ENCODE measurements around the gene PAX1.
A peak's percentile ranks its signal among the peaks of the same experiment; 100 is the strongest.

PAX1 gene

GRCh38 chr20:21703717-21704407 is 1.6 kb upstream of the PAX1 start:
- DNase-seq: no peak

GRCh38 chr20:21704408-21705385 is 767 bp upstream of the PAX1 start:
- DNase-seq: no peak

GRCh38 chr20:21706261-21707195 is 1.1 kb downstream of the PAX1 start:
- DNase-seq: no peak

- no peak for DNase-seq
Measured at GRCh38 chr20:21707267-21707666, 1.8 kb downstream of the PAX1 start.

- no peak for DNase-seq
Measured at GRCh38 chr20:21707999-21708737, 2.7 kb downstream of the PAX1 start.

- no peak for DNase-seq
Measured at GRCh38 chr20:21708738-21709534, 3.5 kb downstream of the PAX1 start.

GRCh38 chr20:21709535-21709904 is 4.1 kb downstream of the PAX1 start:
- DNase-seq: no peak

GRCh38 chr20:21710341-21710740 is 4.9 kb downstream of the PAX1 start:
- DNase-seq: no peak

- DNase-seq: no peak
Measured at GRCh38 chr20:21710863-21711431, 5.5 kb downstream of the PAX1 start.

GRCh38 chr20:21712443-21713059 is 7.1 kb downstream of the PAX1 start:
- DNase-seq: no peak

GRCh38 chr20:21713470-21713869 is 8.0 kb downstream of the PAX1 start:
- DNase-seq: no peak

GRCh38 chr20:21713901-21714296 is 8.4 kb downstream of the PAX1 start:
- no peak for DNase-seq

- no peak for DNase-seq
Measured at GRCh38 chr20:21714297-21715192, 9.1 kb downstream of the PAX1 start.

- no peak for DNase-seq
Measured at GRCh38 chr20:21715193-21715881, 9.9 kb downstream of the PAX1 start.

- peak; percentile 6 for DNase-seq
Measured at GRCh38 chr20:21719592-21720214, 14.2 kb downstream of the PAX1 start.

GRCh38 chr20:21725892-21726291 is 20.4 kb downstream of the PAX1 start:
- no peak for DNase-seq

- no peak for DNase-seq
Measured at GRCh38 chr20:21729316-21729715, 23.9 kb downstream of the PAX1 start.

- DNase-seq: no peak
Measured at GRCh38 chr20:21739161-21739560, 33.7 kb downstream of the PAX1 start.

All from NK-92 treated with Interleukin-12 subunit alpha and Interleukin-12 subunit beta, amount 100 ng/mL, for 24 hours (cell line).